Activated naive CD4-positive, alpha-beta T cell treated with anti-CD3 and anti-CD28 coated beads, Interleukin-2, amount 10 ng/mL, durations not matched to agents 7 days and 5 days (primary cell): ENCODE results near the gene BIRC5.

ENCODE experiments used
- CTCF ChIA-PET: fragments of 350-600 bp; sonication (Branson Sonifier 250); formaldehyde crosslinking; loops from one replicate; lab custom pipeline; 2021; ENCODE audit warnings: antibody characterized with exemption; lab: Charles Lee
- DNase-seq: peaks from one replicate; pipeline ENCODE4 v3.0.0-alpha.2; 2020
- H3K27ac Mint-ChIP-seq: one replicate; pipeline ENCODE4 v1.8.0; 2021; ENCODE audit warnings: mild to moderate bottlenecking, moderate library complexity, mixed read lengths
- H3K27me3 Mint-ChIP-seq: one replicate; pipeline ENCODE4 v1.8.0; 2021; ENCODE audit warnings: mild to moderate bottlenecking, mixed read lengths
- H3K36me3 Mint-ChIP-seq: one replicate; pipeline ENCODE4 v1.8.0; 2021; ENCODE audit warnings: mixed read lengths
- H3K4me1 Mint-ChIP-seq: one replicate; pipeline ENCODE4 v1.8.0; 2021; ENCODE audit warnings: mixed read lengths
- H3K4me3 Mint-ChIP-seq: one replicate; pipeline ENCODE4 v1.8.0; 2021; ENCODE audit warnings: mild to moderate bottlenecking, moderate library complexity, mixed read lengths
- H3K9me3 Mint-ChIP-seq: one replicate; pipeline ENCODE4 v1.8.0; 2021; ENCODE audit warnings: mixed read lengths

The BIRC5 gene

DNA sequence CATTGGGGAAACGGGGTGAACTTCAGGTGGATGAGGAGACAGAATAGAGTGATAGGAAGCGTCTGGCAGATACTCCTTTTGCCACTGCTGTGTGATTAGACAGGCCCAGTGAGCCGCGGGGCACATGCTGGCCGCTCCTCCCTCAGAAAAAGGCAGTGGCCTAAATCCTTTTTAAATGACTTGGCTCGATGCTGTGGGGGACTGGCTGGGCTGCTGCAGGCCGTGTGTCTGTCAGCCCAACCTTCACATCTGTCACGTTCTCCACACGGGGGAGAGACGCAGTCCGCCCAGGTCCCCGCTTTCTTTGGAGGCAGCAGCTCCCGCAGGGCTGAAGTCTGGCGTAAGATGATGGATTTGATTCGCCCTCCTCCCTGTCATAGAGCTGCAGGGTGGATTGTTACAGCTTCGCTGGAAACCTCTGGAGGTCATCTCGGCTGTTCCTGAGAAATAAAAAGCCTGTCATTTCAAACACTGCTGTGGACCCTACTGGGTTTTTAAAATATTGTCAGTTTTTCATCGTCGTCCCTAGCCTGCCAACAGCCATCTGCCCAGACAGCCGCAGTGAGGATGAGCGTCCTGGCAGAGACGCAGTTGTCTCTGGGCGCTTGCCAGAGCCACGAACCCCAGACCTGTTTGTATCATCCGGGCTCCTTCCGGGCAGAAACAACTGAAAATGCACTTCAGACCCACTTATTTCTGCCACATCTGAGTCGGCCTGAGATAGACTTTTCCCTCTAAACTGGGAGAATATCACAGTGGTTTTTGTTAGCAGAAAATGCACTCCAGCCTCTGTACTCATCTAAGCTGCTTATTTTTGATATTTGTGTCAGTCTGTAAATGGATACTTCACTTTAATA lies 10.4 kb downstream of the BIRC5 start:
- Mint-ChIP-seq H3K27ac (no peak overlapping the region), H3K4me1 (peaks cover 11% of the 10 kb centered on the region), H3K9me3 (no peaks in the 10 kb centered on the region), H3K4me3 (no peak overlapping the region), H3K27me3 (peaks cover 34% of the 10 kb centered on the region), H3K36me3 (peaks cover 47% of the 10 kb centered on the region)
- DNase-seq, result no peak
- CTCF ChIA-PET, result interaction anchor here (1.8 kb wide), 1 partner anchor 26 kb away, joined by 8 read pairs; no protein-coding TSS in a partner anchor

DNA sequence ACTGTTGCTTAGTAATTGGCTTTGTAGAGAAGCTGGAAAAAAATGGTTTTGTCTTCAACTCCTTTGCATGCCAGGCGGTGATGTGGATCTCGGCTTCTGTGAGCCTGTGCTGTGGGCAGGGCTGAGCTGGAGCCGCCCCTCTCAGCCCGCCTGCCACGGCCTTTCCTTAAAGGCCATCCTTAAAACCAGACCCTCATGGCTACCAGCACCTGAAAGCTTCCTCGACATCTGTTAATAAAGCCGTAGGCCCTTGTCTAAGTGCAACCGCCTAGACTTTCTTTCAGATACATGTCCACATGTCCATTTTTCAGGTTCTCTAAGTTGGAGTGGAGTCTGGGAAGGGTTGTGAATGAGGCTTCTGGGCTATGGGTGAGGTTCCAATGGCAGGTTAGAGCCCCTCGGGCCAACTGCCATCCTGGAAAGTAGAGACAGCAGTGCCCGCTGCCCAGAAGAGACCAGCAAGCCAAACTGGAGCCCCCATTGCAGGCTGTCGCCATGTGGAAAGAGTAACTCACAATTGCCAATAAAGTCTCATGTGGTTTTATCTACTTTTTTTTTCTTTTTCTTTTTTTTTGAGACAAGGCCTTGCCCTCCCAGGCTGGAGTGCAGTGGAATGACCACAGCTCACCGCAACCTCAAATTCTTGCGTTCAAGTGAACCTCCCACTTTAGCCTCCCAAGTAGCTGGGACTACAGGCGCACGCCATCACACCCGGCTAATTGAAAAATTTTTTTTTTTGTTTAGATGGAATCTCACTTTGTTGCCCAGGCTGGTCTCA lies 11.2 kb downstream of the BIRC5 start:
- Mint-ChIP-seq H3K36me3 (peaks cover 40% of the 10 kb centered on the region), H3K27ac (no peak overlapping the region), H3K9me3 (no peaks in the 10 kb centered on the region), H3K4me1 (peaks cover 6% of the 10 kb centered on the region), H3K4me3 (no peak overlapping the region), H3K27me3 (peaks cover 42% of the 10 kb centered on the region)
- DNase-seq, result no peak
- CTCF ChIA-PET, result interaction anchor here (0.7 to 1.8 kb wide), 4 partner anchors 26 to 500 kb away, joined by 3 to 8 read pairs (median 4); no protein-coding TSS in a partner anchor

DNA sequence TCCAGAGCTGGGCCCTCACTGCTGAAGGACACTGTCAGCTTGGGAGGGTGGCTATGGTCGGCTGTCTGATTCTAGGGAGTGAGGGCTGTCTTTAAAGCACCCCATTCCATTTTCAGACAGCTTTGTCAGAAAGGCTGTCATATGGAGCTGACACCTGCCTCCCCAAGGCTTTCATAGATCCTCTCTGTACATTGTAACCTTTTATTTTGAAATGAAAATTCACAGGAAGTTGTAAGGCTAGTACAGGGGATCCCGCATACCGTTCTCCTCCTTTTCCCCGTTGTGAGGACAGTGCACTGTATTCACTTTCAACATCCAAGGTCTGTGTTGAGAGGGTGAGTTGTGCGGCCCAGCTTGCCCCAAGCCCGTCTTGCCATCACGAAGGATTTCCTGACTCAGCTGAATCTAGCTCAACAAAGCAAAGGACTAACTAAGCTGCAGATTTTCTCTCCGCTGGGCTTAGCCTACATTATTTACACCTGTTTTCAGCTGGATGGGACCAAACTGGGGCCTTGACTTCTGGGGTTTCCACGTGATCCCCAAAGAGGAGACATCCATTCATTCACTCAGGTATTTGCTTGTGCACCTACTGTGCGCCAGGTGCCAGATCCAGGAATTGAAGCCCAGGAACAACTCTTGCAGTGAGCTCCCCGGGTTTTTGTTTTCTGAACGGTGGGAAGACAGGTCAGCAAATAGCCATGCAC lies 12.2 kb downstream of the BIRC5 start:
- no peak for DNase-seq
- no peaks in the 10 kb centered on the region for H3K9me3 Mint-ChIP-seq
- peaks cover 6% of the 10 kb centered on the region for H3K4me1 Mint-ChIP-seq
- H3K4me3 Mint-ChIP-seq, result no peak overlapping the region
- H3K36me3 Mint-ChIP-seq, result peaks cover 34% of the 10 kb centered on the region
- H3K27ac Mint-ChIP-seq, result no peak overlapping the region
- peaks cover 51% of the 10 kb centered on the region for H3K27me3 Mint-ChIP-seq
- CTCF ChIA-PET, result interaction anchor here (1.4 to 1.8 kb wide), 3 partner anchors 25 to 141 kb away, joined by 3 to 8 read pairs (median 5); no protein-coding TSS in a partner anchor

DNA sequence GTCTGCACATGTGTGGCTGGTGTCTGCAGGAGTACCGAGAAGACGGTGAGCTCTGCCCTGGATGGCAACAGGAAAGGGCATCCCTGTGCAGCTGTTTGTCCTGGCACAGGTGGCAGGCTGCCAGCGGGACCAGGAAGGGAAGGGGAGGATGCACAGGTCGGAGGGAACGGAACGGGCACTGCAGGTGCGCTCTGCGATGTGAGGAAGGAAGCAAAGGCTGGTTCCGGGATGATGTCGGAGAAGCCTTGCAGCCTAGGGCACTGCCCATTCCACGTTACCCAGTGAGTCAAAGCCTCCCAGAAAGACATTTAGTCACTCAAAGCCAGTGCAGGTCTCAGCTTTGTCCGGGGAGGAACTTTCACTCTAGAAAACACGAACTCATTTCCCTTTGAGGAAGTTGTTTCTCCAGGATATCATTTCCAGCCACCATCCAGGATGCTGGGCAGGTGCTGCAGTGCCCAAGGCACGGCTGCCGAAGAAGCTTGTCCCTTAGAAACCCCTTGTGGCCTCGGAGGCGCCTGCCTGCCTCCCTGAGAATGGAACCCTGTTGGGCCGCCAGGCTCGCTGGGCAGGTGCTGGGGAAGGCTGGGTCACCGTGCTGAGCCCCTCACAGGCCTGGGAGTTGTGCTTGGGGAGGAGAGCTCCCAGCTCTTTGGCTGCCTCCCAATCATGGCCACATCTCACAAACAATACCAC lies 12.9 kb downstream of the BIRC5 start:
- Mint-ChIP-seq H3K9me3 (no peaks in the 10 kb centered on the region), H3K36me3 (peaks cover 32% of the 10 kb centered on the region), H3K27me3 (peaks cover 58% of the 10 kb centered on the region), H3K27ac (no peak overlapping the region), H3K4me1 (peaks cover 6% of the 10 kb centered on the region), H3K4me3 (no peak overlapping the region)
- no peak for DNase-seq
- CTCF ChIA-PET, result no interaction called here

DNA sequence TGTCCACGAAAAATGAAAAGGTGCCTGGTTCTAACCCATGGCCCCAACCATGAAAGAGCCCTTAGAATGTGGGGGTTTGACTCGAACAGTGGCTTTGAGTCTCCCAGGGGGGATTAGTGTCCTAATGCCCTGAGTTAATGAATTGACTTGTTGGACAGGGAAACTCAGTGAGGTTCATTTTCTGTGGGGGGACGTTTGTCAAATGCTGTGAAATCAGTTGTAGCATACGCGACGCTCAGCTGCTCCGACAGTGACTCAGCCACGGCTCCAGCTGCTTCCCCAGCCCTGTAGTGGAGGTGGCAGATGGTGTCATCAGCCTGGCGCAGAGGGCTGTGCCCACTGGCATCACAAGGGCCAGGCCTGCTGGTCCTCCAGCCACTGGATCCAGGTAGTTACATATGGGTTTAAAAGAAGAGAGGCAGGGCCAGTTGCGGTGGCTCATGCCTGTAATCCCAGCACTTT lies 13.4 kb downstream of the BIRC5 start:
- Mint-ChIP-seq H3K4me1 (peaks cover 10% of the 10 kb centered on the region), H3K4me3 (no peak overlapping the region), H3K27me3 (peaks cover 64% of the 10 kb centered on the region), H3K36me3 (peaks cover 32% of the 10 kb centered on the region), H3K27ac (no peak overlapping the region), H3K9me3 (no peaks in the 10 kb centered on the region)
- CTCF ChIA-PET, result no interaction called here
- no peak for DNase-seq

DNA sequence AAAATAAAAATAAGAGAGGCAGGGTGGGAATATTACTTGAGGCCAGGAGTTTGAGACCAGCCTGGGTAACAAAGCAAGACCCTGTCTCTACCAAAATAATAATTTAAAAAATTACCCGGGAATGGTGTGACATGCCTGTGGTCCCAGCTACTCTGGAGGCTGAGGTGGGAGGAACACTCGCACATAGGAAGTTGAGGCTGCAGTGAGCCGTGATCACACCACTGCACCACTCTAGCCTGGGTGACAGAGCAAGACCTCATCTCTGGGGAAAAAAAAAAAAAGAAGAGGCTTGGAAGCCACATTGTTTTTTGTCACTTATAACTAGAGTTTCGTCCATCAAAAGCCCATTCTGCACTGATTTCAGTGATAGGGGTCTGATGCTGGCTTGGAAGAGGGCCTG lies 14.1 kb downstream of the BIRC5 start:
- peaks cover 26% of the 10 kb centered on the region for H3K36me3 Mint-ChIP-seq
- CTCF ChIA-PET, result interaction anchor here (0.6 to 0.7 kb wide), 2 partner anchors 59 to 144 kb away, joined by 3 read pairs; no protein-coding TSS in a partner anchor
- H3K4me1 Mint-ChIP-seq, result peaks cover 12% of the 10 kb centered on the region
- H3K27ac Mint-ChIP-seq, result no peak overlapping the region
- H3K4me3 Mint-ChIP-seq, result no peak overlapping the region
- no peak for DNase-seq
- H3K9me3 Mint-ChIP-seq, result no peaks in the 10 kb centered on the region
- H3K27me3 Mint-ChIP-seq, result peaks cover 71% of the 10 kb centered on the region

DNA sequence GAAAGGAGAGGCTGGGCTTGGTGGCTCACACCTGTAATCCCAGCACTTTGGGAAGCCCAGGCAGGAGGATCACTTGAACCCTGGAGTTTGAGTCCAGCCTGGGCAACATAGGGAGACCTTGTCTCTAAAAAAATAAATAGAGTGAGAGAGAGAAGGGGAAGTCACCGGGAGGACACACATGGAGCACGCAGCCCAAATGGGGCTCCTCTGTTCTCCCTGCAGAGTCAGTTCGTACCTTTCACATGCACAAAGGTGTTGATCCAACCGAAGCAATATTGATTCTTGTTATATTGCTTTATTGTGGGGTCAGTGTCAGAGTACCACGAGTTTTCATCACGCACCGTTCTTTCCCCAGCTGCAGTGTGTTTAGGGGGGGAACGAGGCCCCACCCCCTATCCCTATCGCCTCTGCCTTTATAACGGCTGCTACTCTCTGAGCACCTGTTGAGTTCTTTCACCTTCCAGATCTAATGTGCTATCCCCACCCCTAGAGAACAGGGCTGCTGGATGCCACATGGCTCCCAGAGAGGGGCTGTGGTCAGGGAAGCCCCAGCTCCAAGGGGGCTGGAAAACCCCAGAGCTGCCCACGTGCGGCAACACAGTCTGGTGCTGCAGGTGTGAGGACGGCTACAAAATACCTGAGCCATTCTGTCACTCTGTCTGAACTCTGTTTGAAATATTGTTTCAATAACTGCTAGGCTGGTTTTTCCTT lies 16.4 kb downstream of the BIRC5 start:
- Mint-ChIP-seq H3K36me3 (peaks cover 6% of the 10 kb centered on the region), H3K27me3 (peaks cover 88% of the 10 kb centered on the region), H3K4me1 (peaks cover 12% of the 10 kb centered on the region), H3K9me3 (no peaks in the 10 kb centered on the region), H3K4me3 (no peak overlapping the region), H3K27ac (no peak overlapping the region)
- DNase-seq, result no peak
- CTCF ChIA-PET, result no interaction called here

DNA sequence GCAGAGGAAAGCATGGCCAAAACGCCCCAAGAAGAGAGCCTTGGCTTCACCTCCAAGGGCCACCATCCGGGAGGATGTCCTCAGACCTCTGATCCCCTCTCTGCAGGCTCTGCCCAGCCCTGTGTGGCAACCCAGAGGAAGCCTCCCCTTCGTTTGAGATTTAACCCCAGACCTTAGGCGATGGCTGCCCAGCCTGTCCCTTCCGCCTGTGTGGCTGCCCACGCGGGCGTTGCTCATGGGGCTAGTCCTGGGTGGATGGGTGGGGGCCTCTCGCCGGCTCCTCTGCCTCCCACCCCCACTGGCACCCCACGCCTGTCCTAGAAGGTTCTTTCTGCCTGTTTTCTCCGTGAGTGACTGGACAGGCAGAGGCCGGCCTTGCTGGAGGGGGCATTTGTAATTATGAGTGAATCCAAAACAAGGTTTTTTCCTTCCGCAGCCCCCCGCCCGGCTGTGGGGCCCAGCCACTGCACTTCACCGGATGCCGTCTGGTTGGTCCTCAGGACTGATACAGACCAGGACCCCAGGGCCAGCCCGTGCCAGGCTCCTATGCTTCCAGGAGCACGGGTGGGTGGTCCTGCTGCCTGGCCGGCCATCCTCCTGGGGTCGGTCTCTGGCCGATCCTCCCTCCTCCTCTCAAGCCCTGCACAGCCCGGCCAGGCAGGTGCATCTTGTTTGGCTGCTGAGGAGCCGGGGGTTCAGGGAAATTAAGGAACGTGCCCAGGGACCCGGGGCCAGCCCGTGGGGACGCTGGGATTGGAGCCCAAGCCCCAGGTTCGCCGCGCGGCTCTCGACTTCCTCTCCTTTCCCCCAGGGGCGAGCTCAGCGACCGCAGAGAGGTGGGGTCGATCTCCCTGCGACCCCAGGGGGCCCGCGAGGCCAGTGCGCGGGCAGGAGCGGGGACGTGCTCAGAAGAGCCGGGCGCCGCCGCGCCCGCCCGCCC lies 17.2 kb downstream of the BIRC5 start, which contains the start of gene TMEM235:
Gene TMEM235, plus strand, starts transcription at position 636 of the 940 bp plus-strand sequence. CDS start 393 bp downstream, outside the sequence.
- peaks cover under 1% of the 10 kb centered on the region for H3K36me3 Mint-ChIP-seq
- H3K4me3 Mint-ChIP-seq, result no peak within 1 kb of the TSS
- no peaks in the 10 kb centered on the region for H3K9me3 Mint-ChIP-seq
- H3K27me3 Mint-ChIP-seq, result peaks cover 86% of the 10 kb centered on the region
- CTCF ChIA-PET, result interaction anchor here (1.0 kb wide), 1 partner anchor 16 kb away, joined by 4 read pairs; no protein-coding TSS in a partner anchor
- H3K27ac Mint-ChIP-seq, result no peak within 1 kb of the TSS
- no peak for DNase-seq
- peaks cover 11% of the 10 kb centered on the region for H3K4me1 Mint-ChIP-seq

DNA sequence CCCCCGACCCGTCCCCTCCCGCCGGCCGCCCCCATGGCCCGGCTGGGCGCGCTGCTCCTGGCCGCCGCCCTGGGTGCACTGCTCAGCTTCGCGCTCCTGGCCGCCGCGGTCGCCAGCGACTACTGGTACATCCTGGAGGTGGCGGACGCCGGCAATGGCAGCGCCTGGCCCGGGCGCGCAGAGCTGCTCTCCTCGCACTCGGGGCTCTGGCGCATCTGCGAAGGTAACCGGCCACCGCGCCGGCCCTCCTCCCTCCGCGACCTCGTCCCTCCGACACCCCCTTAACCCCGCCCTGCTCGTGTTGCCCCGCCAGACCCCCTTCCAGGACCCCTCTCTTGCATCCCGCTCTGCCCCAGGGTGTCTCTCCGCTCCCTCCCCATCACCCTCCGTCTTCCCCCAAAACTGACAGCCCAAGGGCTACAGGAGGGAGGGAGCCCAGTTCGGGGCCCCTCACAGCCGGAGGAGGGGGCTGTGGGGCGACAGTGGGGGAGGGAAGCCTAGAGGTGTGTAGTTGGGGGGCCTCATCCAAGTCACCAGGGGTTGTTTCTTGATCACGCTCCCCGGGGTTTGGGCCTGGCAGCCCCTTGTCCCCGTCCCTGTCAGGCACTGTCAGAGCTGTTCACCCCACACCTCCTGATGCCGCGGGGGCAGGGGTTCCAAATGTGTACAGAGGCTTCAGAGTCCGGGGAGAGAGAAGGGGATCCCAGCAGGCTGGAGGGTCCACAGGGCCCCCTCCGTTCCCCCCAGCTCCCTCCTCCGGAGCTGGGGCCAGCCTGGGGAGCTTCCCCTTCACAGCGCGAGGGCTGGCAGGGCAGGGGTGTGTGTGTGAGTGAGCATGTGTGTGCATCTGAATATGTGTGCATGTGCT lies 18.2 kb downstream of the BIRC5 start:
- DNase-seq, result peak; percentile 63
- Mint-ChIP-seq H3K27ac (no peak overlapping the region), H3K36me3 (no peaks in the 10 kb centered on the region), H3K4me3 (no peak overlapping the region), H3K27me3 (peaks cover 84% of the 10 kb centered on the region), H3K9me3 (no peaks in the 10 kb centered on the region), H3K4me1 (peaks cover 6% of the 10 kb centered on the region)
- CTCF ChIA-PET, result interaction anchor here (1.0 kb wide), 1 partner anchor 15 kb away, joined by 4 read pairs; no protein-coding TSS in a partner anchor

DNA sequence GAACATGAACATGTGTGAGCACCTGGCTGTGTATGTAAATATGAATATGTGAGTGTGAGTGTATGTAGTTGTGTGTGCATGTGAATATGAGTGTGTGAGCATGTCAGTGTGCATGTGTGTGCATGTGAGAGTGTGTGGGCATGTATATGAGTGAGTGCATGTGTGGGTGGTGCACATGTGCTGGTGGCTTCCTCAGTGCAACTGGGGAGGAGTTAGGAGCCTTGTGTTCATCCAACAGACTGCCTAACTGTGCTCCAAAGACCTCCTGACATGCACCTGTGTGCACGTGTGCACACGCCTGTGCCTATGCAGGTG lies 18.8 kb downstream of the BIRC5 start:
- CTCF ChIA-PET, result no interaction called here
- no peak for DNase-seq
- H3K4me1 Mint-ChIP-seq, result peaks cover 6% of the 10 kb centered on the region
- peaks cover 84% of the 10 kb centered on the region for H3K27me3 Mint-ChIP-seq
- no peak overlapping the region for H3K27ac Mint-ChIP-seq
- no peak overlapping the region for H3K4me3 Mint-ChIP-seq
- H3K36me3 Mint-ChIP-seq, result no peaks in the 10 kb centered on the region
- H3K9me3 Mint-ChIP-seq, result no peaks in the 10 kb centered on the region

DNA sequence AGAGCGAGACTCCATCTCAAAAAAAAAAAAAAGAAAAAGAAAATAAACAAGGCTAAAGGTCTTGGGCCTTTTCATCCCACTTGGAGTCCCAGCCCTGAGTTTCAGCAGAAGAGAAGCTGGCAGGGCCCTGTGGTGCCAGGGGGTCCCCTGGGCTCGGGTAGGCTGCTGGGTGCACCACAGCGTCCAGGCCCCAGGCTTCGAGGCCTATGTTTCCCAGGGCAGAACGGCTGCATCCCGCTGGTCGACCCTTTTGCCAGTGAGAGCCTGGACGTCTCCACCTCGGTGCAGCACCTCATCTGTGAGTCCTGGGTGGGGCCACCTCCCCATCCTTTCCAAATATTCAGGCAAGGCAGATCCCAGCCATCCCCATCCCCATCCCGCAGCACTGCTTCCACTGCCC lies 19.6 kb downstream of the BIRC5 start:
- no peaks in the 10 kb centered on the region for H3K9me3 Mint-ChIP-seq
- H3K27me3 Mint-ChIP-seq, result peaks cover 84% of the 10 kb centered on the region
- H3K27ac Mint-ChIP-seq, result no peak overlapping the region
- CTCF ChIA-PET, result no interaction called here
- no peak for DNase-seq
- H3K4me3 Mint-ChIP-seq, result no peak overlapping the region
- H3K36me3 Mint-ChIP-seq, result no peaks in the 10 kb centered on the region
- H3K4me1 Mint-ChIP-seq, result peaks cover 6% of the 10 kb centered on the region
